ENCODE results near the gene RABEPK. TPM values are rescaled to one million over a fixed set of nuclear protein-coding genes. Genes with fewer than 3 reads are reported as not detected.
"Not testable (repeated sequence)": the region's sequence is repeated elsewhere in the genome, so short reads cannot be mapped to it uniquely, and the experiment has no call there.

The RABEPK gene
- 10 to 100 TPM; 15.0 to 15.3 TPM for total RNA-seq

- no peaks in the 10 kb centered on the region for H3K27me3 Mint-ChIP-seq (ENCODE audit: low read depth)
- H3K36me3 Mint-ChIP-seq (ENCODE audit: low read depth), result peaks cover 19% of the 10 kb centered on the region
- H3K27ac Mint-ChIP-seq, result peak within 1 kb of the TSS; percentile 94
- peak; percentile 91 for DNase-seq
- ChIA-PET CTCF (interaction anchor here (0.6 to 2.4 kb wide), 4 partner anchors 9 to 61 kb away, joined by 3 to 17 read pairs (median 4); partner anchors contain the start of gene GAPVD1), POLR2A (interaction anchor here (0.6 to 6.3 kb wide), 6 partner anchors 10 to 339 kb away, joined by 3 to 40 read pairs (median 5); partner anchors contain the start of gene HSPA5)
- peak; percentile 98 for ATAC-seq
- H3K9me3 Mint-ChIP-seq (ENCODE audit: insufficient read depth), result no peaks in the 10 kb centered on the region
- H3K4me1 Mint-ChIP-seq (ENCODE audit: low read depth), result peaks cover 22% of the 10 kb centered on the region
- H3K4me3 Mint-ChIP-seq, result peak within 1 kb of the TSS; percentile 96
These were observed at the start of gene RABEPK for GRCh38 chr9:125200216-125201047. Gene RABEPK (plus strand): TSS chr9:125200542. CDS start chr9:125203014, 2,472 bp downstream.

DNA sequence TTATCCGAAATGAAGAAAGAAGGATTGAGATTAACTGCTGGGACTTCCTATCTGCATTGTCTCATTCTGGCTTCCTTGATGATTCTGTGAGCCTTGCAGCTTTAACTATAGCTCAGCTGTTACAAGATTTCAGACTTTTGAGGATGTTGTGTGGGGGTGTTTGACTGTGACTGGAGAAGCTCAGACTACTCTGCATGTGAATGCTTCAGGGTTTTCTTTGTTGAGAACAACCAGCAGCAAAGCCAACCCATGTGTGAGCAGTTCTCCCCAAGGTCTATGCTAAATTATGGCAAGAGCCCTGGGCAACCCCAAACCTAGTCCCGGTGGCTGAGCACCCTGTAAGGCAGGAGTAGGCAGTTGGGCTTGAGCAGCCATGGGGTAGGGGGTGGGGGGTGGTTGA is 48.6 kb upstream of the RABEPK start:
- no peaks in the 10 kb centered on the region for H3K27me3 Mint-ChIP-seq (ENCODE audit: low read depth)
- H3K4me1 Mint-ChIP-seq (ENCODE audit: low read depth), result peaks cover 6% of the 10 kb centered on the region
- no peaks in the 10 kb centered on the region for H3K9me3 Mint-ChIP-seq (ENCODE audit: insufficient read depth)
- H3K27ac Mint-ChIP-seq, result no peak overlapping the region
- DNase-seq (no peak), ATAC-seq (no peak)
- H3K4me3 Mint-ChIP-seq, result no peak overlapping the region
- CTCF ChIA-PET, result interaction anchor here (0.7 to 0.8 kb wide), 2 partner anchors 9 to 374 kb away, joined by 3 read pairs; no protein-coding TSS in a partner anchor
- peaks cover 42% of the 10 kb centered on the region for H3K36me3 Mint-ChIP-seq (ENCODE audit: low read depth)
- POLR2A ChIA-PET, result interaction anchor here (0.5 kb wide), 1 partner anchor 12 kb away, joined by 6 read pairs; no protein-coding TSS in a partner anchor

DNA sequence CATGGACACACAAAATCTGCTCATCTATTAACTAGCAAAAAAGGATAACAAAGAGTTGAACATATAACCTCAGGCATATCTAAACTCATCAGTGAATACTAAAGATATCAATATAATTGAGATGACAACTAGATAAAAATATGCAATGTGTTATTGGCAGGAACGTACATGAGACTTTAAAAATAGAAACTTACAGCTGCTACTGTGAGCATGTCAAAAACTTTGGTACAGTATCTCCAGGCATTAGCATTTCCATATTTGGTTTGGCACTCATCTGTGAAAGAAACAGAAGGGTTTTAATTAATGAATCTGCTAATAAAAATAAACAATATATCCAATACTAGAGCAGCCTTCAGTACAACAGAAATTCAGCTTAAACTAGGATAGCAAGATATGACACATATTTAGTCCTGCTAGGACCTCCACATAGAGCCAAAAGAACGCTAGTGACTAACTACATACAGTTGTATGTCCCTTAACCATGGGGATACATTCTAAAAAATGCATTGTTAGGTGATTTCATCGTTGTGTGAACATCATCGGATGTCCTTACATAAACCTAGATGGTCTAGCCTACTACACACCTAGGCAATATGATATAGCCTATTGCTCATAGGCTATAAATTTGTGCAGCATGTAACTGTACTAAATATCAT is 46.5 kb upstream of the RABEPK start:
- H3K9me3 Mint-ChIP-seq (ENCODE audit: insufficient read depth), result no peaks in the 10 kb centered on the region
- POLR2A ChIA-PET, result interaction anchor here (0.6 kb wide), 1 partner anchor 169 kb away, joined by 5 read pairs; no protein-coding TSS in a partner anchor
- H3K27ac Mint-ChIP-seq, result no peak overlapping the region
- DNase-seq (no peak), ATAC-seq (no peak)
- CTCF ChIA-PET, result interaction anchor here (0.5 to 2.0 kb wide), 2 partner anchors 10 to 12 kb away, joined by 3 to 8 read pairs; partner anchors contain the start of gene SCAI
- H3K36me3 Mint-ChIP-seq (ENCODE audit: low read depth), result peaks cover 48% of the 10 kb centered on the region
- H3K4me1 Mint-ChIP-seq (ENCODE audit: low read depth), result peaks cover 6% of the 10 kb centered on the region
- no peak overlapping the region for H3K4me3 Mint-ChIP-seq
- no peaks in the 10 kb centered on the region for H3K27me3 Mint-ChIP-seq (ENCODE audit: low read depth)

- H3K4me3 Mint-ChIP-seq, result no peak overlapping the region
- DNase-seq (no peak), ATAC-seq (no peak)
- peaks cover 31% of the 10 kb centered on the region for H3K36me3 Mint-ChIP-seq (ENCODE audit: low read depth)
- ChIA-PET CTCF (no interaction called here), POLR2A (no interaction called here)
- H3K27ac Mint-ChIP-seq, result no peak overlapping the region
- no peaks in the 10 kb centered on the region for H3K27me3 Mint-ChIP-seq (ENCODE audit: low read depth)
- H3K4me1 Mint-ChIP-seq (ENCODE audit: low read depth), result no peaks in the 10 kb centered on the region
- H3K9me3 Mint-ChIP-seq (ENCODE audit: insufficient read depth), result no peaks in the 10 kb centered on the region
These were observed 43.8 kb upstream of the RABEPK start for GRCh38 chr9:125156551-125156950.

DNA sequence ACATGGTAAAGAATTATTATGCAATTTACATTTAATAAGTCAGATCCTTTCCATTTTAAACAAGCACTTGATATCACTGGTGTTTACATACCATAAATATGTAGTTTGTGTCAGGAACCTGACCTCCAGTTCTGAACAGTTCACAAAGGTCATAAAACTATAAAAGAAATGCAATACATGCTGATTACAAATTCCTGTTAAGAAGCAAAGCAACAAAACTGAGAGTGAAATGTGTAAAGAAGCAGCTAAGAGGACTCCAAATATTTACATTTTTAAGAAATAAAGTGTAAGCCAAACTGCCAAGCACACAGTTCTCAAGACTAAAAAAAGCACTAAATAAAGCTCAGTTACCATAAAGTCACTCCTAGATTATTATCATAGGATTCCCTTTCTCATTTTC is 39.6 kb upstream of the RABEPK start:
- no peak overlapping the region for H3K27ac Mint-ChIP-seq
- ChIA-PET CTCF (interaction anchor here (0.6 to 1.8 kb wide), 4 partner anchors 9 to 123 kb away, joined by 3 read pairs; no protein-coding TSS in a partner anchor), POLR2A (no interaction called here)
- H3K36me3 Mint-ChIP-seq (ENCODE audit: low read depth), result peaks cover 15% of the 10 kb centered on the region
- no peak overlapping the region for H3K4me3 Mint-ChIP-seq
- H3K4me1 Mint-ChIP-seq (ENCODE audit: low read depth), result no peaks in the 10 kb centered on the region
- DNase-seq (no peak), ATAC-seq (no peak)
- no peaks in the 10 kb centered on the region for H3K27me3 Mint-ChIP-seq (ENCODE audit: low read depth)
- H3K9me3 Mint-ChIP-seq (ENCODE audit: insufficient read depth), result no peaks in the 10 kb centered on the region

- H3K27me3 Mint-ChIP-seq (ENCODE audit: low read depth), result no peaks in the 10 kb centered on the region
- peaks cover 17% of the 10 kb centered on the region for H3K36me3 Mint-ChIP-seq (ENCODE audit: low read depth)
- no peak overlapping the region for H3K27ac Mint-ChIP-seq
- ATAC-seq (no peak), DNase-seq (no peak)
- ChIA-PET POLR2A (no interaction called here), CTCF (interaction anchor here (0.8 to 1.8 kb wide), 3 partner anchors 10 to 103 kb away, joined by 3 read pairs; no protein-coding TSS in a partner anchor)
- no peaks in the 10 kb centered on the region for H3K9me3 Mint-ChIP-seq (ENCODE audit: insufficient read depth)
- H3K4me1 Mint-ChIP-seq (ENCODE audit: low read depth), result no peaks in the 10 kb centered on the region
- H3K4me3 Mint-ChIP-seq, result no peak overlapping the region
These were observed 38.9 kb upstream of the RABEPK start for GRCh38 chr9:125161284-125161918.

DNA sequence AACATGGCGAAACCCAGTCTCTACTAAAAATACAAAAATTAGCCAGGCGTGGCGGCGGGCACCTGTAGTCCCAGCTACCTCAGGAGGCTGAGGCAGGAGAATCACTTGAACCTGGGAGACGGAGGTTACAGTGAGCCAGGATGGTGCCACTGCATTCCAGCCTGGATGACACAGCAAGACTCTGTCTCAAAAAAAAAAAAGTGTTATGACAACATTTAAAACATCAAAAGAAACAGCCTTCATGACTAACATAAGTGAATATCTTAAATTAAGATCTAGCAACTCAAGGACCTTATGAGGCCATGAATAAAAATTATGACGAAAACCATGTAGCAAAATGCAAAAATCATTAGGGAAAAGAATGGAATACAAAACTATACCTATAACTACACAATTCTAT is 37.5 kb upstream of the RABEPK start:
- not testable (repeated sequence) for H3K4me3 Mint-ChIP-seq; H3K27me3 Mint-ChIP-seq (ENCODE audit: low read depth); H3K4me1 Mint-ChIP-seq (ENCODE audit: low read depth); DNase-seq; ATAC-seq; H3K27ac Mint-ChIP-seq; H3K9me3 Mint-ChIP-seq (ENCODE audit: insufficient read depth)
- ChIA-PET CTCF (interaction anchor here (1.0 kb wide), 1 partner anchor 98 kb away, joined by 3 read pairs; no protein-coding TSS in a partner anchor), POLR2A (interaction anchor here (0.6 kb wide), 1 partner anchor 11 kb away, joined by 6 read pairs; no protein-coding TSS in a partner anchor)
- peaks cover 16% of the 10 kb centered on the region for H3K36me3 Mint-ChIP-seq (ENCODE audit: low read depth)

DNA sequence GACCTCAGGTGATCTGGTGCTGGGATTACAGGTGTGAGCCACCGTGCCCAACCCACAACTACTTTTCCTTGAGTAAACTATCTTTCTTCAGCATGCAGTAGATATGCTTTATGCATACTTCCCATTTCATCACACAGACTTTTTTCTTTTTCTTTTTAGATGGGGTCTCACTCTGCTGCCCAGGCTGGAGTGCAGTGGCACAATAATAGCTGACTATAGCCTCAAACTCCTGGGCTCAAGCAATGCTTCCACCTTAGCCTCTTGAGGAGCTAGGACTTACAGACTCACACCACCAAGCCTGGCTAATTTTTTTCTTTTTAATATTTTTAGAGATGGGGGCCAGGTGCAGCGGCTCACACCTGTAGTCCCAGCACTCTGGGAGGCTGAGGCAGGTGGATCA is 33.6 kb upstream of the RABEPK start:
- Mint-ChIP-seq H3K36me3 (ENCODE audit: low read depth) (peaks cover 28% of the 10 kb centered on the region), H3K4me1 (ENCODE audit: low read depth) (no peaks in the 10 kb centered on the region), H3K9me3 (ENCODE audit: insufficient read depth) (no peaks in the 10 kb centered on the region), H3K4me3 (no peak overlapping the region), H3K27ac (no peak overlapping the region), H3K27me3 (ENCODE audit: low read depth) (no peaks in the 10 kb centered on the region)
- CTCF ChIA-PET, result no interaction called here
- ATAC-seq, result no peak
- DNase-seq, result no peak
- POLR2A ChIA-PET, result interaction anchor here (0.7 to 0.9 kb wide), 2 partner anchors 78 to 371 kb away, joined by 3 read pairs; no protein-coding TSS in a partner anchor

GRCh38 chr9:125169895-125170294 is 30.4 kb upstream of the RABEPK start:
- Mint-ChIP-seq H3K27ac (no peak overlapping the region), H3K4me1 (ENCODE audit: low read depth) (peaks cover 11% of the 10 kb centered on the region), H3K4me3 (no peak overlapping the region), H3K27me3 (ENCODE audit: low read depth) (no peaks in the 10 kb centered on the region), H3K9me3 (ENCODE audit: insufficient read depth) (no peaks in the 10 kb centered on the region), H3K36me3 (ENCODE audit: low read depth) (peaks cover 31% of the 10 kb centered on the region)
- CTCF ChIA-PET, result interaction anchor here (1.2 to 1.3 kb wide), 2 partner anchors 22 to 26 kb away, joined by 3 read pairs; partner anchors contain the start of gene SCAI
- DNase-seq (no peak), ATAC-seq (no peak)
- POLR2A ChIA-PET, result no interaction called here

GRCh38 chr9:125172031-125172755 is 28.1 kb upstream of the RABEPK start:
- ChIA-PET CTCF (no interaction called here), POLR2A (no interaction called here)
- no peak for DNase-seq
- Mint-ChIP-seq H3K27me3 (ENCODE audit: low read depth) (no peaks in the 10 kb centered on the region), H3K4me3 (no peak overlapping the region), H3K36me3 (ENCODE audit: low read depth) (peaks cover 26% of the 10 kb centered on the region), H3K27ac (peak overlapping the region; percentile 30), H3K9me3 (ENCODE audit: insufficient read depth) (no peaks in the 10 kb centered on the region), H3K4me1 (ENCODE audit: low read depth) (peaks cover 16% of the 10 kb centered on the region)
- ATAC-seq, result no peak

- POLR2A ChIA-PET, result no interaction called here
- Mint-ChIP-seq H3K27me3 (ENCODE audit: low read depth) (no peaks in the 10 kb centered on the region), H3K4me3 (no peak overlapping the region), H3K9me3 (ENCODE audit: insufficient read depth) (no peaks in the 10 kb centered on the region), H3K27ac (no peak overlapping the region), H3K4me1 (ENCODE audit: low read depth) (peaks cover 24% of the 10 kb centered on the region), H3K36me3 (ENCODE audit: low read depth) (peaks cover 16% of the 10 kb centered on the region)
- DNase-seq (no peak), ATAC-seq (no peak)
- CTCF ChIA-PET, result no interaction called here
These were observed 23.7 kb upstream of the RABEPK start for GRCh38 chr9:125176636-125177035.

Data from activated CD8-positive, alpha-beta T cell treated with anti-CD3 and anti-CD28 coated beads, Interleukin-2, amount 10 ng/mL, durations not matched to agents 7 days and 5 days (primary cell).